Hepatocyte (in vitro differentiated cells): ENCODE measurements around the gene ZNF276.

ENCODE experiments used
- EZH2 ChIP-seq: fragments of 200-600 bp; sonication (generic); IDR thresholded peaks from 2 replicates; pipeline ENCODE4 v1.6.1; 2016; ENCODE audit warnings: antibody characterized with exemption, mild to moderate bottlenecking, borderline replicate concordance
- EZH2phosphoT487 ChIP-seq: fragments of 200-600 bp; sonication (generic); IDR thresholded peaks from one replicate; pipeline ENCODE4 v1.6.1; 2018; ENCODE audit warnings: antibody characterized with exemption, mild to moderate bottlenecking, low read depth, moderate library complexity; ENCODE audit not compliant: unreplicated experiment, severe bottlenecking
- TF ChIP-seq, protein P1 (sequence below): fragments of 200-600 bp; sonication (generic); IDR thresholded peaks from 2 replicates; pipeline ENCODE4 v1.5.1; 2016; ENCODE audit warnings: antibody characterized with exemption, mild to moderate bottlenecking; ENCODE audit not compliant: poor library complexity

DNA sequence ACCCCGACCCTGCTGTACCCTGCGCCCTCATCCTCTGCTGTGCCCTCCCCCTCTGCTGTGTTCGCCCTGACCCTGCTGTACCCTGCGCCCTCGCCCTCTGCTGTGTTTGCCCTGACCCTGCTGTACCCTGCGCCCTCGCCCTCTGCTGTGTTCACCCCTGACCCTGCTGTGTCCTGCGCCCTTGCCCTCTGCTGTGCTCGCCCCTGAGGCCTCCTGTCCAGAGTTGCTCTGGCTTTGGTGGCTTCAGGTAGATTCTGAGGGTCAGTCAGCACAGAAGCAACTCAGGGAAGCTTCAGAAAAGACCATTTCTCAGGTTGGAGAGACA is 11.5 kb downstream of the ZNF276 start:
- TF ChIP-seq, protein P1, sequence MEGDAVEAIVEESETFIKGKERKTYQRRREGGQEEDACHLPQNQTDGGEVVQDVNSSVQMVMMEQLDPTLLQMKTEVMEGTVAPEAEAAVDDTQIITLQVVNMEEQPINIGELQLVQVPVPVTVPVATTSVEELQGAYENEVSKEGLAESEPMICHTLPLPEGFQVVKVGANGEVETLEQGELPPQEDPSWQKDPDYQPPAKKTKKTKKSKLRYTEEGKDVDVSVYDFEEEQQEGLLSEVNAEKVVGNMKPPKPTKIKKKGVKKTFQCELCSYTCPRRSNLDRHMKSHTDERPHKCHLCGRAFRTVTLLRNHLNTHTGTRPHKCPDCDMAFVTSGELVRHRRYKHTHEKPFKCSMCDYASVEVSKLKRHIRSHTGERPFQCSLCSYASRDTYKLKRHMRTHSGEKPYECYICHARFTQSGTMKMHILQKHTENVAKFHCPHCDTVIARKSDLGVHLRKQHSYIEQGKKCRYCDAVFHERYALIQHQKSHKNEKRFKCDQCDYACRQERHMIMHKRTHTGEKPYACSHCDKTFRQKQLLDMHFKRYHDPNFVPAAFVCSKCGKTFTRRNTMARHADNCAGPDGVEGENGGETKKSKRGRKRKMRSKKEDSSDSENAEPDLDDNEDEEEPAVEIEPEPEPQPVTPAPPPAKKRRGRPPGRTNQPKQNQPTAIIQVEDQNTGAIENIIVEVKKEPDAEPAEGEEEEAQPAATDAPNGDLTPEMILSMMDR, result no peak
- no peak for TF ChIP-seq EZH2
- no peak for TF ChIP-seq EZH2phosphoT487
